Adipose tissue (tissue), 3 donors: Measurements from ENCODE around the gene AHDC1. TPM values are rescaled to one million over a fixed set of nuclear protein-coding genes. Genes with fewer than 3 reads are reported as not detected.
A peak's percentile ranks its signal among the peaks of the same experiment; 100 is the strongest.

Experiments used
- H3K27ac ChIP-seq: one replicate; pipeline ENCODE4 v1.5.1; 2013; ENCODE audit warnings: low read depth, low read length
- WGBS, 3 donors: extraction: QIAGEN DNeasy Blood & Tissue Kit; methylation state at CpG; one replicate each; pipeline ENCODE4 v1.1.7; 2013; 5-methylcytosine and 5-hydroxymethylcytosine counted together
- polyA plus RNA-seq, 3 donors: library from polyadenylated mRNA; stranded (reverse); fragments of 200-250 nt; gene quantifications; one replicate each; pipeline ENCODE4 v1.2.3, GENCODE V29; 2013
- donor health status: healthy with polysubstance abuse.
- donor health status: Bipolar disorder and iron deficiency.
- donor health status: healthy.

Gene AHDC1
- polyA plus RNA-seq, 3 donors, result 8.6 to 12.6 (median 9.0) TPM

- 78 to 87% (median 79%) methylated on average over 7 of the region's 7 CpGs for WGBS, 3 donors
Observed at GRCh38 chr1:27605300-27605766, 1.4 kb upstream of the AHDC1 start.

GRCh38 chr1:27604579-27605299, 795 bp upstream of the AHDC1 start:
- H3K27ac ChIP-seq, result no peak overlapping the region
- WGBS, 3 donors, result 36 to 39% (median 38%) methylated on average over 21 of the region's 21 CpGs

More at GRCh38 chr1:27605300-27605766, 1.4 kb upstream of the AHDC1 start:
- H3K27ac ChIP-seq, result no peak overlapping the region

- 0 to 1% (median 0%) methylated on average over 37 to 43 of the region's 43 CpGs for WGBS, 3 donors
- H3K27ac ChIP-seq, result no peak overlapping the region
Observed at GRCh38 chr1:27603309-27603680, 649 bp downstream of the AHDC1 start.

- no peak overlapping the region for H3K27ac ChIP-seq
- WGBS, 3 donors, result 1 to 2% (median 1%) methylated on average over 28 to 52 of the region's 54 CpGs
Observed at GRCh38 chr1:27602462-27603308, 1.3 kb downstream of the AHDC1 start.

DNA sequence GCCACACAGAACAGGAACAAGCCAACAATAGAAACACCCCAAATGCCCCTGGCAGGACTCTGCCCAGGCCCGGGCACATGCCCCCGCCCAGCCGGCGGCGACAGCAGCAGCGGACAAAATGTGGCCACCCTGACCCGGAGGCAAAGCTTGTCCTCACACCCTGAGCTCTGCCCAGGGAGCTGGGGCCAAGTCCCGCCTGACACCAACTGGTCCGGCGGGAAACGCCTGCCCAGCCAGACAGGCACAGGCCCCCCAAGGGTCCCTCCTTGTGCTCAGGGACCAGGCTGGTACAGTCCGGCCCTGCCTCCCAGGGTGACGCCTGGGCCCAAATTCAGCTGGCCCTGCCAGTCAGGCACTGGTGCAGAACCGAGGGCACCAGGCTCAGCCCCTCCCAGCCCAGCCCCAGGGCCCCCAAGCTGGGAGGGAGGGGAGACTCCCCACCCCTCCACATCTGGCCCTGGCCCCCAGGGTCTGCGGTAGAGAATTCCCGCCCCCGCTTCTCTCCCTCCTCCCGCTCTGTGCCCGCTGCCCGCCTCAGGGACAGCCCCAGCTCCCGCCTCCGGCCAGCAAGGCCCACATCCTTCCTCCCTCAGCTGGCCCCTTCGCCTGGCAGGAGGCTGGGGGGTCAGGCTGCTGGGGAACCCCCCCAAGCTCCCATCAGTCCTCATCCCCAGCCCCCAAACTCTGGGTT, 2.0 kb downstream of the AHDC1 start:
- WGBS, 3 donors, result 3 to 9% (median 5%) methylated on average over 17 to 23 of the region's 23 CpGs
- H3K27ac ChIP-seq, result no peak overlapping the region

DNA sequence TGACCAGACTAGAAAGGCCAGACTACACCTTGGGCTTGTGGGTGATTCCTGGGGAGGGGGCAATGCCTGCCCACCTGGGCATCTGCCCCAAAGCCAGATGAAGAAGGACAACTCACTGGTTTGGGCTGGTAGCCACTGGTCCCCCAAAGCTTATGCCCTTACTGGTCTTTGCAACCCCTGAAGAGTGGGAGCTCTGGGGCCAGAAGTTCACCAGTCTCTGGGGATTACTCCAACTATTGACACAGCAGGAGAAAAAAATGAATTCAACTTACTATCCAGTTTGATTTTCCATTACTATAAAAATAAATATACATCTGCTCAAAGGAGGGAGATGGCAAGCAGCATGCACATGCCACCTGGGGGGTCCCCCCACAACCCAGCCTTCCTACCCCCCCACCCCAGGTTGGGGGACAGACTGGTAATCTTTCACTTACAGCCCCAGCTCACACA, 2.6 kb downstream of the AHDC1 start:
- no peak overlapping the region for H3K27ac ChIP-seq

GRCh38 chr1:27600498-27601175, 3.3 kb downstream of the AHDC1 start:
- no peak overlapping the region for H3K27ac ChIP-seq
- WGBS, 3 donors, result 53 to 71% (median 59%) methylated on average over 3 of the region's 3 CpGs

- 34 to 41% (median 38%) methylated on average over 8 to 9 of the region's 9 CpGs for WGBS, 3 donors
- peak overlapping the region; percentile 77 for H3K27ac ChIP-seq
Observed at GRCh38 chr1:27599605-27600497, 4.1 kb downstream of the AHDC1 start.

- 5 to 13% (median 8%) methylated on average over 6 of the region's 6 CpGs for WGBS, 3 donors
- peak overlapping the region; percentile 77 for H3K27ac ChIP-seq
Observed at GRCh38 chr1:27598902-27599528, 4.9 kb downstream of the AHDC1 start.

GRCh38 chr1:27598295-27598687, 5.7 kb downstream of the AHDC1 start:
- 31 to 66% (median 32%) methylated on average over 2 to 3 of the region's 3 CpGs for WGBS, 3 donors
- no peak overlapping the region for H3K27ac ChIP-seq

- WGBS, 3 donors, result 54 to 84% (median 64%) methylated on average over 6 to 7 of the region's 7 CpGs
- no peak overlapping the region for H3K27ac ChIP-seq
Observed at GRCh38 chr1:27597516-27598294, 6.2 kb downstream of the AHDC1 start.

GRCh38 chr1:27596986-27597385, 7.0 kb downstream of the AHDC1 start:
- H3K27ac ChIP-seq, result no peak overlapping the region
- WGBS, 3 donors, result 59 to 64% (median 61%) methylated on average over 4 of the region's 4 CpGs

- 36 to 62% (median 38%) methylated on average over 9 of the region's 9 CpGs for WGBS, 3 donors
- H3K27ac ChIP-seq, result no peak overlapping the region
Observed at GRCh38 chr1:27596261-27596660, 7.7 kb downstream of the AHDC1 start.

DNA sequence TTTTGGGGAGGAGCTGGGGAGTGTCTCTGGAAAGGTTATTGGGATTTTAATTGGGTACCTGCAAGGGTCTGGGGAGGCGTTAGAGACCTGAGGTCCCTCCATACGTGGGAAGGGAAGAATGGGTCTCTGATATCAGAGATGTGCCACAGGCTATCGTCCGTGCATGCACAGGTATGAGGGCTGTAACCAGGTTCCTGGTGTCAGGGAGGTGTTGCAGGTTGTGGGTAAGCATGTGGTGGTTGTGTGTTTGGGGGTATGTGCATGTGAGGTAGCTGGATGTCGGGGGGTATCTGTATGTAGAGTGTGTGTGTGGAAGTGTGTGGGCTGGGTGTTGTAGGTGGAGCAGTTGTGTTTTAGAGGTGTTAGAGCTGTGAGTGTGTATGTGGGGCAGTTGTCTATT, 8.3 kb downstream of the AHDC1 start:
- 69 to 82% (median 76%) methylated on average over 5 of the region's 5 CpGs for WGBS, 3 donors
- no peak overlapping the region for H3K27ac ChIP-seq

DNA sequence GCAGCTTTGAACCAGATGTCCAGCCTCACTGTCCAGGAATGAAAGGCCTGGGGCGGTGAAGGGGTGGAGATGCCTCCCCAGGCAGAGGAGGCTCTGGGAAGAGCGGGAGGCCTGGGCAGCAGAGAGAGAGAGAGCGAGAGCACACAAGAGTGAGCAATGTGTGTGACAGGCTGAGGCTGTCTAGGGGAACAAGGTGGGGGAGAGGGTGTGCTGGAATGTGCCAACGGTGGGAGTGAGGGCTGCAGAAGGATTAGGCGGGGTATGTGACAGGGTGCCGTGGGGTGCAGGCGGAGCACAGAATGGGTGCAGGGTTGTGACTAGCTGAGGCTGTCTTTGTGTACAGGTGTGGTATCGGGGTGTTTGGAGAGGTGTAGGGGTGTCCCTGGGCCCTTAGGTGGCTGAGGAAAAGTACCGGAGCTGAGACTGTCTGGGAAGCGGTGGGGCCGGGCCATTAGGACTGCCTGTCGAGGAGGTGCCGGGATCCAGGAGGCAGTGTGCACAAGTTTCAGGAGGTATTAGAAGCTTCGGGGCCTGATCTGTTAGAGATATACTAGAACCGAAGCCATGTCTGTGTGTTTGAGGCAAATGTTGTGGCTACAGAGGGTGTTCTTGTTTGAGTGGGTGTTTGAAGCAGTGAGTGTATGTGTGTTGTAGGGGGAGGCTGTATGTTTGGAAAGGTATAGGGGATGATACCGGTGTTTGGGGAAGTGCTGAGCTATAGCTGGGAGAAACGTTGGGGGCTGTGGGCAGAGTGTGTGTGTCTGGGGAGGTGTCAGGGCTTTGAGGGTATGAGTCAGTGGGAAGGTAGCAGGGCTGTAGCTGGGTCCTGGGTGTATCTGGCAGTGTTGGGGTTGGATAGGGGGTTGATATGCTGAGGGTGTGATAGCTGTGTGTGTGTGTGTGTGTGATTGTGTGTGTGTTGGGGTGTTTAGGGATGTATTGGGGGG, 9.1 kb downstream of the AHDC1 start:
- no peak overlapping the region for H3K27ac ChIP-seq
- 64 to 76% (median 68%) methylated on average over 17 of the region's 17 CpGs for WGBS, 3 donors
